Activated naive CD8-positive, alpha-beta T cell treated with anti-CD3 and anti-CD28 coated beads, Interleukin-2, amount 50 U/mL, for 16 hours (primary cell): ENCODE data around the gene STK11IP.

Experiments used
- DNase-seq: peaks from one replicate; pipeline ENCODE4 v3.0.0-alpha.2; 2020; ENCODE audit warnings: low read depth, low spot score

STK11IP gene

GRCh38 chr2:219656526-219656925 is 58.9 kb downstream of the STK11IP start:
- DNase-seq: no peak

DNA sequence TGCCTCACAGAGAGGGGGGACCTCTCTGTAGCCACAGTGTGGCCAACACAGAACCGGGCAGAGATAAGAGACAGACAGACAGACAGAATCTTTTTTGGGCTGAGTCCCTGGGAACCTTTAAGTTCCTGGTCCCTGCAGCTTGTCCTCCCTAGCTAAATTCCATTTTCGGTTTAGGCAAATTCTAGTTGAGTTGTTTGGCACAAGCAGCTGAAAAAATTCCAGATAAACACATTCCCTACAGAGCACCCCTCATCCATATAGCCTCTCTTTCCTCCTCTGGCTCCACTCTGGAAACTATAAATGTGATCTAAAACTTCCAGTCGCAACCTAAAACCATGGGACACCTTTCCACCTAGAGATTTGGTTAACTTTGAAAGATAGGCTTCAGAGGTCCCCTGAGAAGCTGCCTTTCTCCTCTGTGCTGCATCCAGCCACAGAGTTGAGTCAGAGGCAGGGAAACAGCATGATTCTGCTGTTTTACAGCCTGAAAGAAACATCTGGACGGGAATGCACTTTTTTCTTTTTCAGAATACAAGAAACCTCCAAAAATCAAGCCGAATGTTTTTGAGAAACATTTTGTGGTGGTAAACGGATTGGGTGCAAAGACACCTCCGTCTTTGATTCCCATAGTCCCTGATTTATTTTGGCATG is 60.7 kb downstream of the STK11IP start:
- no peak for DNase-seq

DNA sequence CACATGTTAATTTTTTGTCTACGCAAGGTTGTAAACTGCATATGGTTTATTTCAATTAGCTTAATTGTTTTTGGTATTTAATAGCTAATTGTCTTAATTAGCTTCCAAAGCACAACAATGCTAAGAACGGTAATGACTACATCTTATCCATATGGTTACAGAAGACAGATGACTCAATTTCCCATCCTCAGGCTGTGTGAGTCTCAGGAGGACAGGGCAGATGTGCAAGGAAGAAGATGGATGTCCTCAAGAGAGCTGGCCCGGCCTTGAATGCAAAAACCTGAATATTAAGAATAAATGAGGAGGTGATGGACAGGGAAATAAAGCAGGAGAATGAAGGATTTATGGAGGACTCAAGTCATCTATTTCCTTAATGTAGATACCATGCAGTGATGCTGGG is 61.2 kb downstream of the STK11IP start:
- no peak for DNase-seq

DNA sequence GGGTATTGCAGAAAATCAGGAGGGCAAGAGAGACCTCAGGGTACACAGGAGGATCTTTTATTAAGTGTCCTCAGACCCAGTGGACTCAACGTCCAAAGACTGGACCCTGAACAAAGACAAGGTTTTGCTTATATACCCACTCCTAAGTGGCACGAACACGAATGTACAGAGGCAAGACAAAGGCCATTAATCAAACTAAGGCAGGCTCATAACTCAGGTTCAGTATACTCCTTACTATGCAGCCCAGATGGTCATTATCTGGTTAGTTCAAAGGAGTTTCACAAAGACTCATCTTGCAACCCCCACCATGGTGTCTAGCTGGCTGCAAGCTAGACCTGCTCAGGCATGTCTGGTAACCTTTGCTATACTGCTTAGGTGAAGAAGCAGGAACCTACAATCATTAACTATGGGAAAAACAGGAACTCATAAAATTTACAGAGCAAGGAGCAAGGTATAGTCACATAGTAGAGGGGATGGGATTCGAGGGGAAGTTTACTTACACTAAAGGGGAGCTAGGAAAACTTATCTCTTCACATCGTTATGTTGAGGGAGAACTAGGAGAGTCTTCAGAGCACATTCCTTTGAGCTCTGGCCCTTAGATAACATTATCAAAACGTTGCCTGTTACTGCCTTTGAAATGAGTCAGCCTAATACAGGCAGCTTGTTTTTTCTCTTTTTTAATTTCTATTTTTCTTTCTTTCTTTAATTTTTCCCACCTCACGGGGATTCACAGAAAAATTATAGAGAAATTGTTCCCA is 63.7 kb downstream of the STK11IP start:
- DNase-seq: no peak

GRCh38 chr2:219661955-219662395 is 64.3 kb downstream of the STK11IP start:
- no peak for DNase-seq

GRCh38 chr2:219662566-219662965 is 64.9 kb downstream of the STK11IP start:
- DNase-seq: no peak

GRCh38 chr2:219663116-219663762 is 65.6 kb downstream of the STK11IP start:
- DNase-seq: no peak

GRCh38 chr2:219664041-219664440 is 66.4 kb downstream of the STK11IP start:
- no peak for DNase-seq

- DNase-seq: no peak
Measured at GRCh38 chr2:219664944-219665343, 67.3 kb downstream of the STK11IP start.

- DNase-seq: no peak
Measured at GRCh38 chr2:219665926-219666325, 68.3 kb downstream of the STK11IP start.
